ENCODE measurements around the gene NDUFAF4. TPM values are rescaled to one million over a fixed set of nuclear protein-coding genes. Genes with fewer than 3 reads are reported as not detected.
A peak's percentile ranks its signal among the peaks of the same experiment; 100 is the strongest.

NDUFAF4 gene
- 19.3 and 22.2 TPM in 2 replicates for total RNA-seq (ENCODE audit: low replicate concordance)

DNA sequence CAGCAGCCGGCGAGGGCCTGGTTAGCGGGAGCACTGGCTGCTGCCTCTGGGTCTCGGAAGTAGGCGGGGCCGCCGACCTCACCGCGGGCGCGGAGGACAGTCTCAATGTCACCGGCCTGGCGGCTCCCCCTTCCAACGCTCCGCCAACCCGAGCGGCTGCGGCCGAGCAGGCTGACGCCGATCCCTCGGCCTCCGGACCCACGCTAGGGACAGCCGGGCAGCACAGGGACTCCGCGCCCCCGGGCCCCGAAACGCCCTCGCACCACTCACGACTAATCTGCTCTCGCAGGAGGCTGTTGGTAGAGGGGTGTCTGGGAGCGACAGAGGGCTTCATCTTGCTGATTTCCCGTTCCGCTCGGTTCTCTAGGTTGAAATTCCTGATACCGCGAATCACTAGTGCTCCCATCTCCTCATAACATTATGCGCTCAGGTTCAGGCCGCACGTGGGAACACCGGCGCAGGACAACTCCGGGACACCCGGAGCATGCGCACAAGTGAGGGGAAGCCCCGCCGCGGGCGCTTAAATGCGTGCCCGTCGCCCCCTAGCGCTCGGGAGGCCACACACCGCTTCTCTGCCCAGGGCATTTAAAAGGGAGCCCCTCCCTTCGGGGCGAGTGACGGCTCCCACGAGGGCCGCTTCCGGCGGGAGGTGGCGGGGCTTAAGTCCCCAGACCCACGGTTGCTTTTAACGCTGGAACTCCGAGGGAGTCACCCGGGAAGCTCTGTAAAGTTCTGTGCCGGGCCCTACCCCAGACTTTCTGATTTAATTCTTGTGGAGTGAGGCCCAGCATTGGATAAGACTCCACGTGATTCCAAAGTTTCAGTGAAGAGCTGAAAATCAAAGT lies at the start of gene NDUFAF4:
Gene NDUFAF4 (minus strand): TSS at position 496 of the 845 bp plus-strand sequence. CDS start 90 bp downstream, at position 406.
- peak within 1 kb of the TSS; percentile 91 for H3K4me3 ChIP-seq (ENCODE audit: low read depth, low read length)
- TF ChIP-seq, protein P1, sequence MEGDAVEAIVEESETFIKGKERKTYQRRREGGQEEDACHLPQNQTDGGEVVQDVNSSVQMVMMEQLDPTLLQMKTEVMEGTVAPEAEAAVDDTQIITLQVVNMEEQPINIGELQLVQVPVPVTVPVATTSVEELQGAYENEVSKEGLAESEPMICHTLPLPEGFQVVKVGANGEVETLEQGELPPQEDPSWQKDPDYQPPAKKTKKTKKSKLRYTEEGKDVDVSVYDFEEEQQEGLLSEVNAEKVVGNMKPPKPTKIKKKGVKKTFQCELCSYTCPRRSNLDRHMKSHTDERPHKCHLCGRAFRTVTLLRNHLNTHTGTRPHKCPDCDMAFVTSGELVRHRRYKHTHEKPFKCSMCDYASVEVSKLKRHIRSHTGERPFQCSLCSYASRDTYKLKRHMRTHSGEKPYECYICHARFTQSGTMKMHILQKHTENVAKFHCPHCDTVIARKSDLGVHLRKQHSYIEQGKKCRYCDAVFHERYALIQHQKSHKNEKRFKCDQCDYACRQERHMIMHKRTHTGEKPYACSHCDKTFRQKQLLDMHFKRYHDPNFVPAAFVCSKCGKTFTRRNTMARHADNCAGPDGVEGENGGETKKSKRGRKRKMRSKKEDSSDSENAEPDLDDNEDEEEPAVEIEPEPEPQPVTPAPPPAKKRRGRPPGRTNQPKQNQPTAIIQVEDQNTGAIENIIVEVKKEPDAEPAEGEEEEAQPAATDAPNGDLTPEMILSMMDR (IDR thresholded peaks at IDR 0.05; ENCODE audit: insufficient read depth, low read length): peak; percentile 92
- peak; percentile 92 for DNase-seq (ENCODE audit: low read depth)

GRCh38 chr6:96947055-96947454 lies 49.4 kb upstream of the NDUFAF4 start:
- H3K4me3 ChIP-seq (ENCODE audit: low read depth, low read length): no peak overlapping the region
- TF ChIP-seq, protein P1 (IDR thresholded peaks at IDR 0.05; ENCODE audit: insufficient read depth, low read length): no peak
- DNase-seq (ENCODE audit: low read depth): no peak

DNA sequence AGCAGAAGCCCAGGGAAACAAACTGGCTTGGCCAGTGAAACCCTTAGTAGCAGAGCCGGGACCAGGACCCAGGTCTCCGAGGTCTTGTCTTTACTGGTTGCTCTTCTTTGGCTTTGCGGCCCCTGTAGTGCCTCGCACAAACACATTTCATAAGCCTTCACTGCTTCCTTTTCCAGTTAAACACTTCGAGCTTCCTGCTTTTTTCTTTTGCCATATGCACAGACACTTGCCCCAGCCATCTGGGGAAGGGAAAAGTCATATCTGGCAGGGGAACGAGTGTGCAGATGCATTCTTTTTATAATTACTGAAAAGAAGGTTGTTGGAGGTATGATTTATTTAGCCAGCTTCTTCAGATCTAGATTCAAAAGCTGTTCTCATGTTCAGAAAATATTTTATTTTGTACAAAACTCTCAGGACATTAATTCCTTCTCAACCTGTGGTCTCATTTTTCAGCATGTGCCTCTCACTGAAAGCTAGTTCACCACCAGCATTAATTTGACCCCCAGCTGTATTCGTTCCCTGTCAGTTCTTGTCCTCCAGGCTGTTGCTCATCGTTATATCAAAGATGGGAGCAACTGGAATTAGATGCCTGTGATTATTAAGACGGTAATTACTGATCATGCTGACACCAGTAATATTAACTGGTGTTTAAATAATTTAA lies 46.0 kb upstream of the NDUFAF4 start:
- TF ChIP-seq, protein P1 (IDR thresholded peaks at IDR 0.05; ENCODE audit: insufficient read depth, low read length): no peak
- H3K4me3 ChIP-seq (ENCODE audit: low read depth, low read length): no peak overlapping the region
- no peak for DNase-seq (ENCODE audit: low read depth)

- TF ChIP-seq, protein P1 (IDR thresholded peaks at IDR 0.05; ENCODE audit: insufficient read depth, low read length): no peak
- DNase-seq (ENCODE audit: low read depth): no peak
- no peak overlapping the region for H3K4me3 ChIP-seq (ENCODE audit: low read depth, low read length)
These were observed 45.0 kb upstream of the NDUFAF4 start for GRCh38 chr6:96942676-96943075.

DNA sequence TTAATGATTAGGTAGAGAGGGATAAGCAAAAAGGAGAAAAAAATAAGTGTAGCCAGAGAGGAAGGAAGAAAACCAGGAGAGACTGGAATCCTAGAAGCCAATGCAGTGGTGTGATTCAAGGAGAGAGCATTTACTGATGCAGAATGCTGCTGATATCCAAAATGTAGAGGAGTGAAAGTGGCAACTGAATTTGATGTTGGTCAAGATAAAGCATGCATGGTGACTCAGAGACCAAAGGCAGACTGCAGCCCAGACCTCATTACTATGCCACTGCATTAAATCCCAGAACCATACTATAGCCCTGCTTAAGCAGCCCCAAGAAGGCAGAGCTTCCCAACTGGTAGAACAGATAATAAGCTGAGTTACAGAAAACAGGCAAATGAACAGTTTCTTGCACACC lies 42.6 kb upstream of the NDUFAF4 start:
- peak; percentile 1 for DNase-seq (ENCODE audit: low read depth)
- TF ChIP-seq, protein P1 (IDR thresholded peaks at IDR 0.05; ENCODE audit: insufficient read depth, low read length): no peak

GRCh38 chr6:96939007-96939805 lies 41.5 kb upstream of the NDUFAF4 start:
- no peak overlapping the region for H3K4me3 ChIP-seq (ENCODE audit: low read depth, low read length)
- TF ChIP-seq, protein P1 (IDR thresholded peaks at IDR 0.05; ENCODE audit: insufficient read depth, low read length): no peak
- DNase-seq (ENCODE audit: low read depth): peak; percentile 62

More for the DNA sequence above, 42.6 kb upstream of the NDUFAF4 start:
- no peak overlapping the region for H3K4me3 ChIP-seq (ENCODE audit: low read depth, low read length)

Measured in fibroblast of the aortic adventitia (primary cell).